BLaER1 (cell line): ENCODE measurements around the gene ZBTB5.
"Not testable (repeated sequence)": the region's sequence is repeated elsewhere in the genome, so short reads cannot be mapped to it uniquely, and the experiment has no call there.

ENCODE experiments used
- H3K27ac ChIP-seq: shearing (Covaris generic); formaldehyde crosslinking; 2 replicates; pipeline ENCODE4 v1.8.1; 2022
- H3K27me3 ChIP-seq: shearing (Covaris generic); formaldehyde crosslinking; 2 replicates; pipeline ENCODE4 v1.8.1; 2022
- H3K36me3 ChIP-seq: shearing (Covaris generic); formaldehyde crosslinking; 2 replicates; pipeline ENCODE4 v1.8.1; 2022
- H3K4me1 ChIP-seq: shearing (Covaris generic); formaldehyde crosslinking; 2 replicates; pipeline ENCODE4 v1.8.1; 2022
- H3K4me2 ChIP-seq: shearing (Covaris generic); formaldehyde crosslinking; 2 replicates; pipeline ENCODE4 v1.8.1; 2022
- H3K4me3 ChIP-seq: shearing (Covaris generic); formaldehyde crosslinking; 2 replicates; pipeline ENCODE4 v1.8.1; 2022
- H3K9ac ChIP-seq: shearing (Covaris generic); formaldehyde crosslinking; 2 replicates; pipeline ENCODE4 v1.8.1; 2022
- H3K9me3 ChIP-seq: shearing (Covaris generic); formaldehyde crosslinking; 2 replicates; pipeline ENCODE4 v1.8.1; 2022
- H4K20me1 ChIP-seq: shearing (Covaris generic); formaldehyde crosslinking; 2 replicates; pipeline ENCODE4 v1.8.1; 2022
- Cebpa-rat ChIP-seq: shearing (Covaris generic); IDR thresholded peaks from 2 replicates; pipeline ENCODE4 v1.8.1; 2022

ZBTB5 gene

GRCh38 chr9:37491939-37492338 is 26.7 kb upstream of the ZBTB5 start:
- Histone ChIP-seq H3K9me3 (no peaks in the 10 kb centered on the region), H4K20me1 (peaks cover 43% of the 10 kb centered on the region), H3K27me3 (no peaks in the 10 kb centered on the region), H3K36me3 (peaks cover 97% of the 10 kb centered on the region), H3K27ac (no peak overlapping the region), H3K4me2 (no peak overlapping the region), H3K4me3 (no peak overlapping the region), H3K4me1 (peaks cover 20% of the 10 kb centered on the region), H3K9ac (no peak overlapping the region)
- TF ChIP-seq Cebpa-rat, result no peak

DNA sequence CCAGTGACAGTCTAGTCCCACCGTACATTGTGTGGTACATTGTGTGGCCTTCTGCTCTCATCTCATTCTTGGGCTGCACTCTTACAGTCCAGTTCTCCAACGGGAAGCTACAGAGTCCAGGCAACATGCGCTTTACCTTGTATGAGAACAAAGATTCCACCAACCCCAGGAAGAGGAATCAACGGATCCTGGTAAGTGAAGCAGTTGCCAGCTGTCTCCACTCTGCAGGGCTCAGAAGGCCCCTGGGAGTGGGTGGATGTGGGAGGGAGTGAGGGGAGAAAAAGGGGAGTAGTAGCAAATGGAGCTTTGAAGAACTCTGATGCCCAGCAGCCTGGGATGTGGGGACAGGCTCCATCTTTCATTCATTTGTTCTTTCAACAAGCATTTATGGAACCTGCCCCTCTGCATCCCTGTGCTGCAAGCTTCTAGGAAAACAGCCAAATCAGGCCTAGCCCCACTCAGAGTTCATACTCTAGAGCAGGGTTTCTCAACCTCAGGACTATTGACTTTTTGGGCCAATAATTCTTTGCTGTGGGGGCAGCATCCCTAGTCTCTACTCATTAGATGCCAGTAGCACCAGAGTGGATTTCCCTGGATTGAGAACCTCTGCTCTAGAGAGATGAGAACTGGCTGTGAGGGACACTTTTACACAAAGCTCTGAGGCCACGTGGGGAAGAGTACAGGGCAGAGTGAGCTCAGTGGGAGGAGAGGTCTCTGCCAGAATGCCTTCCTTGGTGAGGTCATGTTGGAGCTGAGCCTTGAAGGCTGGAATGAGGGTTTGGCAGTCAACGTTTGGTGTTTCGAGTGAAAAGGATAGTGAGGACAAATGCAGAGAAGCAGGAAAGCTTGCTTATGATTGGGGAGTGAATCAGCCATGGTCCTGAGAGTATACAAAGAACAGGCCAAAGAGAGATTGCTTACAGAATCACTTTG is 21.6 kb upstream of the ZBTB5 start:
- H4K20me1 ChIP-seq, result peaks cover 23% of the 10 kb centered on the region; the same call in 1 of the 2 replicates
- no peaks in the 10 kb centered on the region for H3K27me3 ChIP-seq
- H3K4me1 ChIP-seq, result peaks cover 39% of the 10 kb centered on the region
- no peaks in the 10 kb centered on the region for H3K9me3 ChIP-seq
- no peak for TF ChIP-seq Cebpa-rat
- peak overlapping the region; percentile 83 for H3K27ac ChIP-seq
- peak overlapping the region; percentile 96 for H3K4me2 ChIP-seq
- peaks cover 49% of the 10 kb centered on the region for H3K36me3 ChIP-seq
- H3K9ac ChIP-seq, result peak overlapping the region; percentile 85
- H3K4me3 ChIP-seq, result peak overlapping the region; percentile 84

DNA sequence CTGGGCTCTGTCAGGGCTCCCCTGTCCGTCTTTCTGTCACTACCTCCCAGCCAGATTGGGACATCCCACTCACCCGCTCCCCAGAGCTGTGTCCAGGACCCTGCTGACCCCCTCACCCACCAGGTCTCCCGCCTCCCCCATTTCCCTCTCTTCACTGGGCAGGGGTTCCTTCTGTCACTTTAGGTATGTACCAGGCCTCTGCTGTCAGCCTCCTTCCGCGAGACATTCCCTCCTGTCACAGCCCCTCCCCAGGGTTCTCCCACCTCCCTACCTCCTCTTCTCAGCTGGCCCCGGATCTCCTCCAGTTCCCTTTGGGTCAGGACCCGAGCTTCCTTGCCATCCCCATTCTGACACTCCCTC is 21.0 kb upstream of the ZBTB5 start:
- Histone ChIP-seq H3K4me2 (peak overlapping the region; percentile 96), H3K4me1 (peaks cover 42% of the 10 kb centered on the region), H3K27ac (peak overlapping the region; percentile 83), H4K20me1 (peaks cover 23% of the 10 kb centered on the region; the same call in 1 of the 2 replicates), H3K4me3 (peak overlapping the region; percentile 84), H3K9ac (peak overlapping the region; percentile 85), H3K9me3 (no peaks in the 10 kb centered on the region), H3K27me3 (no peaks in the 10 kb centered on the region), H3K36me3 (peaks cover 42% of the 10 kb centered on the region)
- no peak for TF ChIP-seq Cebpa-rat

GRCh38 chr9:37485389-37486255 is 20.4 kb upstream of the ZBTB5 start, which contains the start of gene POLR1E:
Gene POLR1E (plus strand): TSS chr9:37485948. CDS start chr9:37486048, 100 bp downstream.
- H4K20me1 ChIP-seq, result peaks cover 23% of the 10 kb centered on the region; the same call in 1 of the 2 replicates
- H3K4me3 ChIP-seq, result peak within 1 kb of the TSS; percentile 84
- no peak for TF ChIP-seq Cebpa-rat
- peak within 1 kb of the TSS; percentile 96 for H3K4me2 ChIP-seq
- H3K9ac ChIP-seq, result peak within 1 kb of the TSS; percentile 85
- H3K27ac ChIP-seq, result peak within 1 kb of the TSS; percentile 83
- H3K27me3 ChIP-seq, result no peaks in the 10 kb centered on the region
- peaks cover 46% of the 10 kb centered on the region for H3K4me1 ChIP-seq
- no peaks in the 10 kb centered on the region for H3K9me3 ChIP-seq
- peaks cover 36% of the 10 kb centered on the region for H3K36me3 ChIP-seq

DNA sequence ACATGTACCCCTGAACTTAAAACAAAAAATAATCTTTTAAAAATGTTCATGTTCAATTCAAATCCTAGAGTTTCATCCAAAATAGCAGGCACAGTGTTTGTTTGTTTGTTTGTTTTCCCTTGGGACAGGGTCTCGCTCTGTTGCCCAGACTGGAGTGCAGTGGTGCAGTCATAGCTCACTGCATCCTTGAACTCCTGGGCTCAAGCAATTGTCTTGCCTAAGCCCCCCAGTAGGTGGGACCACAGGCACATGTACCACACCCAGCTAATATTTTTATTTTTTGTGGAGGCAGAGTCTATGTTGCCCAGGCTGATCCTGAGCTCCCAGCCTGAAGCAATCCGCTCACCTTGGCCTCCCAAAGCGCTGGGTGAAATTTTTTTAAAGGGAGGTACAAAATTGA is 15.5 kb upstream of the ZBTB5 start:
- Histone ChIP-seq H3K4me3 (no peak overlapping the region), H3K27me3 (no peaks in the 10 kb centered on the region), H3K4me2 (0 out of 2 replicates have a peak overlapping the region, but pooled peaks have one; percentile 4), H3K9ac (no peak overlapping the region), H4K20me1 (no peaks in the 10 kb centered on the region), H3K4me1 (peaks cover 21% of the 10 kb centered on the region), H3K27ac (no peak overlapping the region), H3K36me3 (no peaks in the 10 kb centered on the region), H3K9me3 (peaks cover 2% of the 10 kb centered on the region)
- TF ChIP-seq Cebpa-rat, result no peak

DNA sequence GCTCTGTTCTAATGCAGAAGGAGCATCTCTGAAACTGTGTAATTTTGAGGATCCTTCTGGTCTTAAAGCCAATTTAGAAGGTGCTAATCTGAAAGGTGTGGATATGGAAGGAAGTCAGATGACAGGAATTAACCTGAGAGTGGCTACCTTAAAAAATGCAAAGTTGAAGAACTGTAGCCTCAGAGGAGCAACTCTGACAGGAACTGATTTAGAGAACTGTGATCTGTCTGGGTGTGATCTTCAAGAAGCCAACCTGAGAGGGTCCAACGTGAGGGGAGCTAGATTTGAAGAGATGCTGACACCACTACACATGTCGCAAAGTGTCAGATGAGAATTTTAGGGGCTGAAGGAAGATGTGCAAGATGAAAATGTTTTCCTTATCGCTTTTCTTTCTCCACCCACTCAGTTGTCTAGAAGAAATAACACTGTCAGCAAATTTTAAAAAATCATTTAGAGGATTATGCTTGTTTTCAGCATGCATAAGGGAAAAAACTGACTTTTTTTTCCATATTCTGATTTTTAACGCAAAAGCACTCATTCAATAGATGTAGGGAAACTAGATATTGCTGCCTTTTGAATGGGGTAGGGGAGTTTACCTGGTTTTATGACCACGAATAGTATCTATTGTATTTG is 12.9 kb upstream of the ZBTB5 start:
- H4K20me1 ChIP-seq, H3K36me3 ChIP-seq, H3K9ac ChIP-seq, H3K27me3 ChIP-seq, H3K27ac ChIP-seq, H3K4me3 ChIP-seq, H3K4me2 ChIP-seq: not testable (repeated sequence)
- peaks cover 25% of the 10 kb centered on the region for H3K9me3 ChIP-seq
- peaks cover 14% of the 10 kb centered on the region for H3K4me1 ChIP-seq

DNA sequence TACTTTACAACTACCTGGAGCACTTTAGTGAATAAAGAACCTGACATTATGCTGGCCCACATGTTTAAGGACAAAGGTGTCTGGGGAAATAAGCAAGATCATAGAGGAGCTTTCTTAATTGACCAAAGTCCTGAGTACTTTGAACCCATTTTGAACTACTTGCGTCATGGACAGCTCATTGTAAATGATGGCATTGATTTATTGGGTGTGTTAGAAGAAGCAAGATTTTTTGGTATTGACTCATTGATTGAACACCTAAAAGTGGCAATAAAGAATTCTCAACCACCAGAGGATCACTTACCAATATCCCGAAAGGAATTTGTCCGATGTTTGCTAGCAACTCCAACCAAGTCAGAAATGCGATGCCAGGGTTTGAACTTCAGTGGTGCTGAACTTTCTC is 12.2 kb upstream of the ZBTB5 start:
- not testable (repeated sequence) for H4K20me1 ChIP-seq, H3K4me2 ChIP-seq, H3K4me3 ChIP-seq, H3K27me3 ChIP-seq, H3K9ac ChIP-seq, H3K36me3 ChIP-seq, H3K27ac ChIP-seq
- Histone ChIP-seq H3K4me1 (peaks cover 14% of the 10 kb centered on the region), H3K9me3 (peaks cover 25% of the 10 kb centered on the region)

DNA sequence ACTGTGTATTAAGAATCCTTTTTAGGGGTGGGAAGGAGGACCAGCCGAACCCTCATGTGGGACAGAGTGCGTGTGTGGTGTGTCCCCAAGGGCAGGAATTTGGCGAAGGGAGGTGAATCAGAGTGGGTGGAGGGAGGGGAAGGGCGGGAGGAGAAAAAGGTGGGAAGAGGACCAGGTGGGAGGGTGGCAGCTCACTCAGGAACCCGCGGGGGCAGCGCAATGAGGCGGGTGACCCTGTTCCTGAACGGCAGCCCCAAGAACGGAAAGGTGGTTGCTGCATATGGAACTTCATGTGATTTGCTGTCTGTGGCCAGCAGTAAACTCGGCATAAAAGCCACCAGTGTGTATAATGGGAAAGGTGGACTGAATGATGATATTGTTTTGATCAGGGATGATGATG is 11.7 kb upstream of the ZBTB5 start:
- Histone ChIP-seq H3K4me2 (no peak overlapping the region), H4K20me1 (no peaks in the 10 kb centered on the region), H3K4me3 (no peak overlapping the region), H3K27ac (no peak overlapping the region), H3K9me3 (peaks cover 25% of the 10 kb centered on the region), H3K9ac (no peak overlapping the region), H3K4me1 (peaks cover 15% of the 10 kb centered on the region), H3K36me3 (no peaks in the 10 kb centered on the region), H3K27me3 (no peaks in the 10 kb centered on the region)
- TF ChIP-seq Cebpa-rat, result no peak

- TF ChIP-seq Cebpa-rat, result no peak
- no peak overlapping the region for H3K27ac ChIP-seq
- no peaks in the 10 kb centered on the region for H3K27me3 ChIP-seq
- no peaks in the 10 kb centered on the region for H4K20me1 ChIP-seq
- no peak overlapping the region for H3K4me3 ChIP-seq
- H3K9me3 ChIP-seq, result peaks cover 25% of the 10 kb centered on the region
- H3K36me3 ChIP-seq, result no peaks in the 10 kb centered on the region
- H3K4me2 ChIP-seq, result no peak overlapping the region
- no peak overlapping the region for H3K9ac ChIP-seq
- H3K4me1 ChIP-seq, result 0 out of 2 replicates have a peak, but pooled peaks cover 8% of the 10 kb centered on the region
Measured at GRCh38 chr9:37474438-37474837, 9.2 kb upstream of the ZBTB5 start.

GRCh38 chr9:37473982-37474381 is 8.7 kb upstream of the ZBTB5 start:
- not testable (repeated sequence) for H3K27me3 ChIP-seq, H3K27ac ChIP-seq

More at GRCh38 chr9:37473982-37474381, 8.7 kb upstream of the ZBTB5 start:
- H3K4me1 ChIP-seq, H3K4me3 ChIP-seq, H3K9ac ChIP-seq, H4K20me1 ChIP-seq, H3K36me3 ChIP-seq, H3K4me2 ChIP-seq: not testable (repeated sequence)
- H3K9me3 ChIP-seq, result peaks cover 25% of the 10 kb centered on the region
